ENCODE results near the gene MSH2. TPM values are rescaled to one million over a fixed set of nuclear protein-coding genes. Genes with fewer than 3 reads are reported as not detected.

The MSH2 gene
- total and polyA plus RNA-seq, 2 of the 13 experiments (the other 11 are each of a cell fraction or from before 2014, with no cell fraction given): 19.9 to 76.3 TPM

DNA sequence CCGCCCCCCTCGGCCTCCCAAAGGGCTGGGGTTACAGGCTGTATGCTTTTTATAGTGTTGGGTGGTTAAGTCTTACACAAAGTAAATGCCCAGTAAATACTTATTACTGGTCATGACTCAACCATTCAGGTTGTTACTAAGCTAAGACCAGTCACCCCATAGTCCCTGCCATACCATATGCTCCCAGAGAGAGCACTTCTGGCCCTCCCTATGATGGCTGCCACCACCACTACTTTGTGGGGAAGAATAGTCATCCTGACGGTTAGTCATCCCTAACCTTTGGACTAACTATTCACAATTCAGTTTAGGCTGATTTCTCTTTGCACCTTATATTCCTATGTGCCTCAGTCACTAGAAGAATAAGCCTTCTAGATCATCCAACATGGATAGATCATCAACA, 42.0 kb upstream of the MSH2 start (continued):
- TF ChIP-seq ZUFSP (CRISPR knock-in tag; IDR thresholded peaks at IDR 0.05; ENCODE audit: borderline replicate concordance) (no peak), ZNF792 (CRISPR knock-in tag; IDR thresholded peaks at IDR 0.05) (no peak), PHF20 (CRISPR knock-in tag; IDR thresholded peaks at IDR 0.05) (no peak), FOXM1 (CRISPR knock-in tag; IDR thresholded peaks at IDR 0.05) (no peak), HOXD1 (CRISPR knock-in tag; IDR thresholded peaks at IDR 0.05) (no peak), ZFP36L1 (CRISPR knock-in tag; IDR thresholded peaks at IDR 0.05) (no peak), SP5 (CRISPR knock-in tag; IDR thresholded peaks at IDR 0.05; ENCODE audit: borderline replicate concordance, low read depth) (no peak), MYC (CRISPR knock-in tag; IDR thresholded peaks at IDR 0.05; ENCODE audit: borderline replicate concordance) (no peak), RXRA (CRISPR knock-in tag; IDR thresholded peaks at IDR 0.05) (no peak), SCMH1 (CRISPR knock-in tag; IDR thresholded peaks at IDR 0.05; ENCODE audit: borderline replicate concordance) (no peak), NRL (CRISPR knock-in tag; IDR thresholded peaks at IDR 0.05; ENCODE audit: borderline replicate concordance) (no peak), HBP1 (CRISPR knock-in tag; IDR thresholded peaks at IDR 0.05; ENCODE audit: low read depth) (0 out of 2 replicates have a peak, but pooled peaks have one; percentile 28), ZNF263 (CRISPR knock-in tag; IDR thresholded peaks at IDR 0.05) (peak; percentile 92), JUND (CRISPR knock-in tag; IDR thresholded peaks at IDR 0.05) (0 out of 2 replicates have a peak, but pooled peaks have one; percentile 54), KLF16 (CRISPR knock-in tag; IDR thresholded peaks at IDR 0.05) (no peak), ZNF33B (CRISPR knock-in tag; IDR thresholded peaks at IDR 0.05) (no peak), MED13 (CRISPR knock-in tag; IDR thresholded peaks at IDR 0.05) (no peak), ZNF749 (CRISPR knock-in tag; IDR thresholded peaks at IDR 0.05; ENCODE audit: borderline replicate concordance) (no peak), MATR3 (CRISPR knock-in tag; IDR thresholded peaks at IDR 0.05) (no peak), ZNF276 (CRISPR knock-in tag; IDR thresholded peaks at IDR 0.05; ENCODE audit: low read depth) (no peak), EP300 (IDR thresholded peaks at IDR 0.05; ENCODE audit: low read depth in 2 of 2, low read length in 2 of 2) (peak in 1 of 2 experiments; percentile 25; a peak in 1 of 4 replicates), EP300 (CRISPR knock-in tag; IDR thresholded peaks at IDR 0.05; ENCODE audit: borderline replicate concordance) (no peak), ZNF503 (CRISPR knock-in tag; IDR thresholded peaks at IDR 0.05) (no peak), HOMEZ (CRISPR knock-in tag; IDR thresholded peaks at IDR 0.05; ENCODE audit: low read depth) (peak; percentile 64; the same call in 1 of the 2 replicates)
